ENCODE results near the gene DEFB132. TPM values are rescaled to one million over a fixed set of nuclear protein-coding genes. Genes with fewer than 3 reads are reported as not detected.

DEFB132 gene
- total and polyA plus RNA-seq, 2 of the 13 experiments (the other 11 are each of a cell fraction or from before 2014, with no cell fraction given) = not detected

DNA sequence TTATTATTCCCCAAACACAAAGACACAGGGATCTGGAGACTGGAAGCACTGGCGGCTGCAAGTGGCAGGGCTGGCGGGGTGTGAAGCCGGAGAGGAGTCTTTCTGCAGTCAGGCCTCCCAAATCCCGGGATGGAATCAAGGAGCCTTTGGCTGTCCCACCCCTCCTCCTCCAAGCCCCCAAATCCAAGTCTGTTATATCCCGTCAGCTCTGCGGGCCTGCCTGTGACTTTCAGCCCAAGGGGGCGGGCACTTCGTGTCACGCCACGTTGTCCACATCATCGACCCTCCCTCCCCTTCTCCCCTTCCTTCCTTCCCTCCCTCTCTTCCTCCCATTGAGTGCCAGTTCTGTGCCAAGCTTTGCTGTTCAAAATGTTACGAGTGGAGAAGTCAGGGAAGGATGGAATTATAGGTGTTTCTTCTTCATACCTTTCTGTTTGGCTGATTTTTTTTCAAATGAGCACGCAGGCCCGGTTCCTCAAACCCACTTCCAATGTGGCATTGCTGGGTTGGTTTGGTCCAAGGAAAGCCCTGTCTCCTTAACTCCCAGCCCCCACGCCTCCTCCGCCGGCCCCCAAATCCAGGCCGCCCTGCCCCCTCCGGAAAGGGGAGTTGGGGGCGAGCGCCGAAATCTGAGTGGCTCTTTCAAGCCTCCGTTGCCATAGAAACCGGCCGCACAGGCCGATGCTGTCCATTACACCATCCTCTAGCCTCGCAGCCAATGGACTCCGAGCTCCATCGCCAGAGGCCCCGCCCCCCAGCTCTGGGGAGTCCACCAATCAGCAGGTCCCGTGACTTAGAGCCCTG is 52.5 kb downstream of the DEFB132 start (continued):
- TF ChIP-seq, protein P1, sequence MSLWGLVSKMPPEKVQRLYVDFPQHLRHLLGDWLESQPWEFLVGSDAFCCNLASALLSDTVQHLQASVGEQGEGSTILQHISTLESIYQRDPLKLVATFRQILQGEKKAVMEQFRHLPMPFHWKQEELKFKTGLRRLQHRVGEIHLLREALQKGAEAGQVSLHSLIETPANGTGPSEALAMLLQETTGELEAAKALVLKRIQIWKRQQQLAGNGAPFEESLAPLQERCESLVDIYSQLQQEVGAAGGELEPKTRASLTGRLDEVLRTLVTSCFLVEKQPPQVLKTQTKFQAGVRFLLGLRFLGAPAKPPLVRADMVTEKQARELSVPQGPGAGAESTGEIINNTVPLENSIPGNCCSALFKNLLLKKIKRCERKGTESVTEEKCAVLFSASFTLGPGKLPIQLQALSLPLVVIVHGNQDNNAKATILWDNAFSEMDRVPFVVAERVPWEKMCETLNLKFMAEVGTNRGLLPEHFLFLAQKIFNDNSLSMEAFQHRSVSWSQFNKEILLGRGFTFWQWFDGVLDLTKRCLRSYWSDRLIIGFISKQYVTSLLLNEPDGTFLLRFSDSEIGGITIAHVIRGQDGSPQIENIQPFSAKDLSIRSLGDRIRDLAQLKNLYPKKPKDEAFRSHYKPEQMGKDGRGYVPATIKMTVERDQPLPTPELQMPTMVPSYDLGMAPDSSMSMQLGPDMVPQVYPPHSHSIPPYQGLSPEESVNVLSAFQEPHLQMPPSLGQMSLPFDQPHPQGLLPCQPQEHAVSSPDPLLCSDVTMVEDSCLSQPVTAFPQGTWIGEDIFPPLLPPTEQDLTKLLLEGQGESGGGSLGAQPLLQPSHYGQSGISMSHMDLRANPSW (CRISPR knock-in tag; IDR thresholded peaks at IDR 0.05; ENCODE audit: borderline replicate concordance) = peak; percentile 6; the same call in 1 of the 2 replicates
- TF ChIP-seq, protein P2, sequence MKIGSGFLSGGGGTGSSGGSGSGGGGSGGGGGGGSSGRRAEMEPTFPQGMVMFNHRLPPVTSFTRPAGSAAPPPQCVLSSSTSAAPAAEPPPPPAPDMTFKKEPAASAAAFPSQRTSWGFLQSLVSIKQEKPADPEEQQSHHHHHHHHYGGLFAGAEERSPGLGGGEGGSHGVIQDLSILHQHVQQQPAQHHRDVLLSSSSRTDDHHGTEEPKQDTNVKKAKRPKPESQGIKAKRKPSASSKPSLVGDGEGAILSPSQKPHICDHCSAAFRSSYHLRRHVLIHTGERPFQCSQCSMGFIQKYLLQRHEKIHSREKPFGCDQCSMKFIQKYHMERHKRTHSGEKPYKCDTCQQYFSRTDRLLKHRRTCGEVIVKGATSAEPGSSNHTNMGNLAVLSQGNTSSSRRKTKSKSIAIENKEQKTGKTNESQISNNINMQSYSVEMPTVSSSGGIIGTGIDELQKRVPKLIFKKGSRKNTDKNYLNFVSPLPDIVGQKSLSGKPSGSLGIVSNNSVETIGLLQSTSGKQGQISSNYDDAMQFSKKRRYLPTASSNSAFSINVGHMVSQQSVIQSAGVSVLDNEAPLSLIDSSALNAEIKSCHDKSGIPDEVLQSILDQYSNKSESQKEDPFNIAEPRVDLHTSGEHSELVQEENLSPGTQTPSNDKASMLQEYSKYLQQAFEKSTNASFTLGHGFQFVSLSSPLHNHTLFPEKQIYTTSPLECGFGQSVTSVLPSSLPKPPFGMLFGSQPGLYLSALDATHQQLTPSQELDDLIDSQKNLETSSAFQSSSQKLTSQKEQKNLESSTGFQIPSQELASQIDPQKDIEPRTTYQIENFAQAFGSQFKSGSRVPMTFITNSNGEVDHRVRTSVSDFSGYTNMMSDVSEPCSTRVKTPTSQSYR (CRISPR knock-in tag; IDR thresholded peaks at IDR 0.05; ENCODE audit: borderline replicate concordance) = peak; percentile 74
- TF ChIP-seq, protein P3, sequence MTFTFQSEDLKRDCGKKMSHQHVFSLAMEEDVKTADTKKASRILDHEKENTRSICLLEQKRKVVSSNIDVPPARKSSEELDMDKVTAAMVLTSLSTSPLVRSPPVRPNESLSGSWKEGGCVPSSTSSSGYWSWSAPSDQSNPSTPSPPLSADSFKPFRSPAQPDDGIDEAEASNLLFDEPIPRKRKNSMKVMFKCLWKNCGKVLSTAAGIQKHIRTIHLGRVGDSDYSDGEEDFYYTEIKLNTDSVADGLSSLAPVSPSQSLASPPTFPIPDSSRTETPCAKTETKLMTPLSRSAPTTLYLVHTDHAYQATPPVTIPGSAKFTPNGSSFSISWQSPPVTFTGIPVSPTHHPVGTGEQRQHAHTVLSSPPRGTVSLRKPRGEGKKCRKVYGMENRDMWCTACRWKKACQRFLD (CRISPR knock-in tag; IDR thresholded peaks at IDR 0.05; ENCODE audit: borderline replicate concordance) = 0 out of 2 replicates have a peak, but pooled peaks have one; percentile 84
- TF ChIP-seq ZNF382 (CRISPR knock-in tag; IDR thresholded peaks at IDR 0.05; ENCODE audit: borderline replicate concordance) = no peak
- TF ChIP-seq ZSCAN20 (CRISPR knock-in tag; IDR thresholded peaks at IDR 0.05; ENCODE audit: borderline replicate concordance) = no peak
- TF ChIP-seq TRIM24 (CRISPR knock-in tag; IDR thresholded peaks at IDR 0.05) = no peak
- no peak for TF ChIP-seq MIER3 (CRISPR knock-in tag; IDR thresholded peaks at IDR 0.05; ENCODE audit: borderline replicate concordance)
- TF ChIP-seq ZNF337 (CRISPR knock-in tag; IDR thresholded peaks at IDR 0.05; ENCODE audit: borderline replicate concordance, low read depth) = 0 out of 2 replicates have a peak, but pooled peaks have one; percentile 75
- TF ChIP-seq ZNF674 (CRISPR knock-in tag; IDR thresholded peaks at IDR 0.05; ENCODE audit: low read depth) = no peak
- TF ChIP-seq HNF4A (CRISPR knock-in tag; IDR thresholded peaks at IDR 0.05) = no peak
- no peak for TF ChIP-seq ZNF460 (CRISPR knock-in tag; IDR thresholded peaks at IDR 0.05; ENCODE audit: borderline replicate concordance)
- TF ChIP-seq, protein P4, sequence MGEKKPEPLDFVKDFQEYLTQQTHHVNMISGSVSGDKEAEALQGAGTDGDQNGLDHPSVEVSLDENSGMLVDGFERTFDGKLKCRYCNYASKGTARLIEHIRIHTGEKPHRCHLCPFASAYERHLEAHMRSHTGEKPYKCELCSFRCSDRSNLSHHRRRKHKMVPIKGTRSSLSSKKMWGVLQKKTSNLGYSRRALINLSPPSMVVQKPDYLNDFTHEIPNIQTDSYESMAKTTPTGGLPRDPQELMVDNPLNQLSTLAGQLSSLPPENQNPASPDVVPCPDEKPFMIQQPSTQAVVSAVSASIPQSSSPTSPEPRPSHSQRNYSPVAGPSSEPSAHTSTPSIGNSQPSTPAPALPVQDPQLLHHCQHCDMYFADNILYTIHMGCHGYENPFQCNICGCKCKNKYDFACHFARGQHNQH (CRISPR knock-in tag; IDR thresholded peaks at IDR 0.05) = 0 out of 2 replicates have a peak, but pooled peaks have one; percentile 64
- TF ChIP-seq SSRP1 (CRISPR knock-in tag; IDR thresholded peaks at IDR 0.05) = no peak
- TF ChIP-seq ZNF549 (CRISPR knock-in tag; IDR thresholded peaks at IDR 0.05) = no peak
- TF ChIP-seq, protein P5, sequence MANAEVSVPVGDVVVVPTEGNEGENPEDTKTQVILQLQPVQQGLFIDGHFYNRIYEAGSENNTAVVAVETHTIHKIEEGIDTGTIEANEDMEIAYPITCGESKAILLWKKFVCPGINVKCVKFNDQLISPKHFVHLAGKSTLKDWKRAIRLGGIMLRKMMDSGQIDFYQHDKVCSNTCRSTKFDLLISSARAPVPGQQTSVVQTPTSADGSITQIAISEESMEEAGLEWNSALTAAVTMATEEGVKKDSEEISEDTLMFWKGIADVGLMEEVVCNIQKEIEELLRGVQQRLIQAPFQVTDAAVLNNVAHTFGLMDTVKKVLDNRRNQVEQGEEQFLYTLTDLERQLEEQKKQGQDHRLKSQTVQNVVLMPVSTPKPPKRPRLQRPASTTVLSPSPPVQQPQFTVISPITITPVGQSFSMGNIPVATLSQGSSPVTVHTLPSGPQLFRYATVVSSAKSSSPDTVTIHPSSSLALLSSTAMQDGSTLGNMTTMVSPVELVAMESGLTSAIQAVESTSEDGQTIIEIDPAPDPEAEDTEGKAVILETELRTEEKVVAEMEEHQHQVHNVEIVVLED (CRISPR knock-in tag; IDR thresholded peaks at IDR 0.05; ENCODE audit: borderline replicate concordance) = peak; percentile 72
- TF ChIP-seq, protein P6, sequence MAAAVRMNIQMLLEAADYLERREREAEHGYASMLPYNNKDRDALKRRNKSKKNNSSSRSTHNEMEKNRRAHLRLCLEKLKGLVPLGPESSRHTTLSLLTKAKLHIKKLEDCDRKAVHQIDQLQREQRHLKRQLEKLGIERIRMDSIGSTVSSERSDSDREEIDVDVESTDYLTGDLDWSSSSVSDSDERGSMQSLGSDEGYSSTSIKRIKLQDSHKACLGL (CRISPR knock-in tag; IDR thresholded peaks at IDR 0.05) = peak; percentile 75; the same call in 1 of the 2 replicates

Measured in HepG2 (cell line).